Stimulated activated CD4-positive, alpha-beta T cell treated with anti-CD3 and anti-CD28 coated beads, Interleukin-15, amount 100 ng/mL, for 24 hours (primary cell): Measurements from ENCODE around the gene OSER1.
A peak's percentile ranks its signal among the peaks of the same experiment; 100 is the strongest.

Source experiments
- DNase-seq: peaks from one replicate; pipeline ENCODE4 v3.0.0-alpha.2; 2020

The OSER1 gene

GRCh38 chr20:44172572-44172950 lies 38.0 kb downstream of the OSER1 start:
- DNase-seq: no peak

DNA sequence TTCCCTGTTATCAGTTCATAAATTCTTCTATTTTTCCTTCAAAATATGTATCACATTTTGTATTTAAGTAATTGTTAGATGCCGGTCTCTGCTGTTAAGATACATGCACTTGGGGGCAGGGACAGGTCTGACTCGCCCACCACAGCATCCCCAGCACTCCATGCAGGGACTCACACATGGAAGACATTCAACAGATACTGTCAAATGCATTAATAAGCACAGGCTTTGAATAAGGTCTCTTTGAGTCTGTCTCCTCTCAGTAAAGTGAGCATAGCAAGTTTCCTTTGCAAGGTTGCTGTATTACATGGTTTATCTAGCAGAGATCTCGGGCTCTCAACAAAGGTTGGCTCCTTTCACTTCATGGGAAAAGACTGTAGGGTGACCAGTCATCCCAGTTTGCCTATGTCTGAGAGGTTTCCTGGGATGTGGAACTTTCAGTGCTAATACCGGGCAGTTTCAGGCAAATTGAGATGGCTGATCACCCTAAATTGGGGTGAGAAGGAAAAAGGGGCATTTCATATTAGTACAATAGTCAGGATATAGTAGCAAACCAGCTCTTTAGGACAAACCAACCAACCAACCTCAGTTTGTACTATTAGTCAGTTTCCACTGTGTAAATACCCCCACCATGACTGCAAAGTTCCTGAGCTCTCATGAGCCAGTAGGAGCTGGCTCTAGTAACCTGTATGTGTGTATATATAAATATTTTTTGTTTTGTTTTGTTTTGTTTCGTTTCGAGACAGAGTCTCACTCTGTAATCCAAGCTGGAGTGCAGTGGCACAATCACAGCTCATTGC lies 38.6 kb downstream of the OSER1 start:
- no peak for DNase-seq

- DNase-seq: no peak
These were observed 39.7 kb downstream of the OSER1 start for GRCh38 chr20:44170816-44171410.

DNA sequence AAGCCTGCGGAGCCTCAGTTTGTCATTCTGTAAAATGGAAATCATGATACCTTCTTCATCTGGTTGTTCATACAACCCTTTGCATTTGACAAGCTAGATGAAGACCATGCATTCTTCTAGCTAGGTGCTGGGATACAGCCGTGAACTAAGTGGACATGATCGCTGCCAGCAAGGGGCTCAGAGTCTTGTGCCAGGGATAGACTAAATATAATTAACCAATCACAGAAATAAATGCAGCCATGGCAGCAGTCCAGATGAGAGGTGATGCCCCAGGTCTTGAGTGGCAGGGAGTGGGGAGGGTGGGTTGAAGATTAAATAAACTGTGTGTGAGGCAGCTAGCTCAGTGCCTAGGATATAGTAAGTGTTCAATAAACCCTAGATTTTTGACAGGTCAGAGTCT lies 42.8 kb downstream of the OSER1 start:
- DNase-seq: no peak

- no peak for DNase-seq
These were observed 44.1 kb downstream of the OSER1 start for GRCh38 chr20:44166477-44166876.

DNA sequence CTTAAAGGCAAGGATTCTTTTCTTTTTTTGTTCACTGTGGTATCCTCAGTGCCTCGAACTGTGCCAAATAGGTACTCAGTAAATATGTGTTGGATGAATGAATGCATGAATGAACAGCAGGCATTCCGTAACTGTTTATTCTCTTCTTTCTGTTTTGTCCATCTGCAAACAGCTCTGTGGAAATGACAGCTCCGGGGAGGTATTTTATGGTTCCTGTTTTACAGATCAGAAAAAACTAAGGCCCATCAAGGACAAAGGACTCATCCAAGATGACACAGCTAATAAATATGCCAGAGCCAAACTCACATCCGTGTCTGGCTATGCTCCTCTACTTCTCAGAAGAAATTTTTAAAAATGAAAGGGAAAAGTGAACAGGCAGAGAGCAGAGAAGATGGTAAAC lies 44.6 kb downstream of the OSER1 start:
- DNase-seq: no peak

GRCh38 chr20:44160133-44160532 lies 50.4 kb downstream of the OSER1 start:
- DNase-seq: no peak

DNA sequence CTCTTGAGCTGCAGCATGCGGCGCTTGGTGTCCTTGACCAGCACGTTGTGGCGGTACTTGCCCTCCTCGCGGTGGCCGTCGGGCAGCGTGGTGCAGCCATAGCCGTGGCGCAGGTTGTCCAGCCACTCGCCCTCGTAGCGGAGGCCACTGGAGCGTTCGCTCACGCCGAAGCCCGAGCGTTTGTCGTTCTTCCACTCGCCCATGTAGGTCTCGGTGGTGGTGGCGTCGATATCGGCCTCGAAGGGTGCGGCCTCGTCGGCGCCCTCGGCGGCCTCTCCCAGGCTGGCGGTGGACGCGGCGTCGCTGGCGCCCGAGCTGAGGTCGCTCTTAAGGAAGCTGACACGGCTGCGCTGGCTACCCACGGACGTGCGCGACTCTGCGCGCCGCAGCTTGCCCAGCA lies 50.9 kb downstream of the OSER1 start:
- DNase-seq: no peak

- DNase-seq: no peak
These were observed 51.4 kb downstream of the OSER1 start for GRCh38 chr20:44159125-44159524.

GRCh38 chr20:44157061-44157460 lies 53.5 kb downstream of the OSER1 start:
- DNase-seq: no peak

DNA sequence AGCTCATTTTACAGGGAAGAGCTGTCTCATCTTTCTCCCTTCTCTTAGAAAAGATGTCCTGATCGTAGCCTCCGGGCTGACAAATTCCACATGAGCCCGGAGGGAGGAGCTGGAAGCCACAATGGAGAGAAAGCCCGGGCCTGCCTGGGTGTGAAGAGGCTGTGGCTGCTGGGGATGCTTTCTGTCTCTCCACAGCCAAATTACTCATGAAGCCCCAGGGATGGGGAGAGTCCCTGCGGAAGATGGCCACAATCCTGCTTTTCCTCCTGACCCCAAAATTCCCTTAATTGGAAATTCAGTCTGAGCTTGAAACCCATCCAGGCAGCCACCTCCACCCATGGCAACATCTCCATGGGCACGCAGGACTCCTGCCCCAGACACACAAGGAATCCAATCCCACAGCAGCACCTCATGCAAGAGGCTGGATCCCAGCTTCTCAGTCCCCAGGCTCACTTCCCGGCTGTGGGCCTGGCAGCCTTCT lies 56.0 kb downstream of the OSER1 start:
- DNase-seq: no peak

DNA sequence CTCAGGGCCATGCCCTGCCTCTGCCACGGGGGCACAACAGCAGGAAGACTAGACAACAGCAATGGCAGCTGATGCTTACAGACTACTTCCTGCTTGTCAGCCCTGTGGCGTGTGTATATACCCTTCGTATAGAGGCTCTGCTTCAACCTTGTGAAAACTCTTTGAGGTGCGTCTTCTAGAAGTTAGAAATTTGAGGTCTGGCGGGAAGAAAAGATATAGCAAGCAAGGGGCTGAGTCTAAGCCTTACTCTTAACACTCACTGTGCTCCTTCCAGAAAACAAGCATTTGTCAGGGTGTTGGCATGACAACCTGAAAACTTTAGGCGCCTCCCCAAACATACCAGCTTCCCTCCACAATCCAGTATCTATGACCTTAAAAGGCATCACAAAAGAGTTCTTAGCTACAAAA lies 56.9 kb downstream of the OSER1 start:
- peak; percentile 11 for DNase-seq

- DNase-seq: no peak
These were observed 58.8 kb downstream of the OSER1 start for GRCh38 chr20:44151621-44152416.

- DNase-seq: no peak
These were observed 64.3 kb downstream of the OSER1 start for GRCh38 chr20:44146272-44146671.
